ENCODE measurements around the gene CACNA1C. TPM values are rescaled to one million over a fixed set of nuclear protein-coding genes. Genes with fewer than 3 reads are reported as not detected.

The CACNA1C gene
- total RNA-seq, 4 donors from 2014 or later: 44.1 to 104 (median 49.4) TPM

GRCh38 chr12:2049604-2050540 lies 2.9 kb upstream of the CACNA1C start:
- H3K9me3 ChIP-seq: no peaks in the 10 kb centered on the region
- intact Hi-C loops (cut with DNase I): loop anchor here (5.0 kb wide), 1 partner anchor 532 kb away; no protein-coding TSS in a partner anchor
- 61% methylated on average over 8 of the region's 8 CpGs for WGBS
- H3K27ac ChIP-seq (replicated peaks in 1 of 4): no peak overlapping the region
- DNase-seq (ENCODE audit: extremely low spot score): no peak
- H3K27me3 ChIP-seq: peaks cover 0 to 13% (median 0%) of the 10 kb centered on the region in 4 donors
- no peak overlapping the region for H3K4me3 ChIP-seq
- peaks cover 10 to 19% (median 12%) of the 10 kb centered on the region in 4 donors for H3K4me1 ChIP-seq
- TF ChIP-seq EP300 (IDR thresholded peaks at IDR 0.05) (no peak), POLR2A (IDR thresholded peaks at IDR 0.05; ENCODE audit: low read depth) (no peak), POLR2AphosphoS5 (IDR thresholded peaks at IDR 0.05) (no peak), CTCF (IDR thresholded peaks at IDR 0.05) (no peak)
- peaks cover 0 to 12% (median 0%) of the 10 kb centered on the region in 4 donors for H3K36me3 ChIP-seq

- no peak for DNase-seq (ENCODE audit: extremely low spot score)
- Histone ChIP-seq H3K27me3 (peaks cover 0 to 13% (median 0%) of the 10 kb centered on the region in 4 donors), H3K4me1 (peaks cover 19 to 39% (median 28%) of the 10 kb centered on the region in 4 donors), H3K27ac (replicated peaks in 1 of 4) (peak overlapping the region; percentile 71 to 96 (median 95)), H3K36me3 (peaks cover 0 to 8% (median 0%) of the 10 kb centered on the region in 4 donors), H3K4me3 (peak overlapping the region; percentile 71 to 88 (median 78)), H3K9me3 (no peaks in the 10 kb centered on the region)
- TF ChIP-seq EP300 (IDR thresholded peaks at IDR 0.05) (no peak), POLR2AphosphoS5 (IDR thresholded peaks at IDR 0.05) (no peak), CTCF (IDR thresholded peaks at IDR 0.05) (peak in 2 of 3 experiments; percentile 12 to 19), POLR2A (IDR thresholded peaks at IDR 0.05; ENCODE audit: low read depth) (no peak)
- intact Hi-C loops (cut with DNase I): loop anchor here (5.0 kb wide), 1 partner anchor 530 kb away; no protein-coding TSS in a partner anchor
- WGBS: 7% methylated on average over 45 of the region's 52 CpGs
Measured at GRCh38 chr12:2051700-2052621, 826 bp upstream of the CACNA1C start.

DNA sequence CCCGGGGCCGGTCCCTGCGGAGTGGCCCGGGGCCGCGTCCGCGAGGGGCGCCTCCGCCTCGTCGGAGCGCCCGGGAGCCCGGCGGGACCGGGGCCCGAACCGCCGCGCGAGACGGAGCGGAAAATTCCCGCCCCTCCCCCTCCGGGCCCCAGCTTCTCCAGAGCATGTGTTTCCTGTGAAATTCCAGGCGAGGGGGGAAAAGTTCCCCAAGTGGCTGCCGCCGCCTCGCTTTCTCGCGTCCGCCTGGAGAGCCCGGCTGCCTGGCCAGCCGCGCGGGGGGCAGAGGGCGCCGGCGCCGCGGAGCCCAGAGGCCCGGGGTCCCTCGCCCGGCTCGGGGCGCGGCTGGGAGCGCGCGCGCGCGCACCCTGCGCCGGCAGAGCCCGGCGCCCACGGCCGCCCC lies 904 bp downstream of the CACNA1C start:
- DNase-seq (ENCODE audit: extremely low spot score): no peak
- Histone ChIP-seq H3K4me3 (peak overlapping the region; percentile 71 to 88 (median 78)), H3K27ac (replicated peaks in 1 of 4) (peak overlapping the region; percentile 92 to 96 (median 95)), H3K36me3 (peaks cover 0 to under 1% (median 0%) of the 10 kb centered on the region in 4 donors), H3K27me3 (peaks cover 0 to 13% (median 0%) of the 10 kb centered on the region in 4 donors), H3K4me1 (peaks cover 36 to 57% (median 43%) of the 10 kb centered on the region in 4 donors), H3K9me3 (no peaks in the 10 kb centered on the region)
- TF ChIP-seq POLR2A (IDR thresholded peaks at IDR 0.05; ENCODE audit: low read depth) (no peak), EP300 (IDR thresholded peaks at IDR 0.05) (no peak), POLR2AphosphoS5 (IDR thresholded peaks at IDR 0.05) (no peak), CTCF (IDR thresholded peaks at IDR 0.05) (no peak)
- 0% methylated on average over 4 of the region's 60 CpGs for WGBS
- intact Hi-C loops (cut with DNase I): loop anchor here (5.0 kb wide), 1 partner anchor 529 kb away; no protein-coding TSS in a partner anchor
